Uterus (tissue), 4 donors: ENCODE measurements around the gene SHTN1. TPM values are rescaled to one million over a fixed set of nuclear protein-coding genes. Genes with fewer than 3 reads are reported as not detected.

Experiments used
- DNase-seq, 2 donors: peaks; one replicate each; pipeline ENCODE4 v3.0.0-alpha.2; 2019 to 2020
- H3K27ac ChIP-seq, 2 donors: fragments of 200-600 bp; sonication (generic); 1 replicate in 1 of 2; 2 replicates in 1 of 2; pipeline ENCODE4 v1.5.1; 2016 to 2018
- H3K27me3 ChIP-seq, 2 donors: fragments of 200-600 bp; sonication (generic); one replicate each; pipeline ENCODE4 v1.5.1; 2018 to 2019; ENCODE audit warnings: control low read depth in 1 of 2
- H3K36me3 ChIP-seq, 2 donors: fragments of 200-600 bp; sonication (generic); one replicate each; pipeline ENCODE4 v1.5.1; 2019; ENCODE audit warnings: control low read depth in 1 of 2
- H3K4me1 ChIP-seq, 2 donors: fragments of 200-600 bp; sonication (generic); one replicate each; pipeline ENCODE4 v1.5.1; 2018 to 2019; ENCODE audit warnings: control low read depth in 1 of 2
- H3K4me3 ChIP-seq, 2 donors: fragments of 200-600 bp; sonication (generic); 1 replicate in 1 of 2; 2 replicates in 1 of 2; pipeline ENCODE4 v1.5.1; 2018 to 2019; ENCODE audit warnings: mild to moderate bottlenecking in 1 of 2
- H3K9me3 ChIP-seq, 2 donors: fragments of 200-600 bp; sonication (generic); one replicate each; pipeline ENCODE4 v1.5.1; 2019; ENCODE audit warnings: control low read depth in 1 of 2
- POLR2A ChIP-seq, 2 donors: fragments of 450-650 bp; IDR thresholded peaks; one replicate each; pipeline ENCODE4 v1.6.1; 2016; ENCODE audit warnings: antibody characterized with exemption in 2 of 2, mild to moderate bottlenecking in 1 of 2, moderate library complexity in 1 of 2
- intact Hi-C: fragments of 100-400 bp; cut with DNase I; formaldehyde crosslinking; loops from one replicate; pipeline ENCODE4 v1.15.1; 2023; ENCODE audit warnings: low total_unique reads
- total RNA-seq, 4 donors: library from RNA; depleted of rRNA in 3 of 4; stranded (reverse); fragments of >200 nt in 3 of 4; gene quantifications; one replicate each; pipeline versions ENCODE4 v1.1.0 to v1.2.4, GENCODE V29; 2014 to 2023
- TF ChIP-seq, protein P1 (sequence below), 4 experiments: fragments of 200-600 bp in 2 of 4; fragments of 450-650 bp in 2 of 4; sonication (generic) in 2 of 4; IDR thresholded peaks; one replicate each; pipeline ENCODE4 v1.5.1; 2016 to 2019; ENCODE audit warnings: antibody characterized with exemption in 4 of 4, mild to moderate bottlenecking in 2 of 4, moderate library complexity in 1 of 4
- donor health status: DM: yes; HTN: yes; CAD: no.

Gene SHTN1
- total RNA-seq, 4 donors from 2014 or later, result 4.9 to 19.6 (median 7.3) TPM

DNA sequence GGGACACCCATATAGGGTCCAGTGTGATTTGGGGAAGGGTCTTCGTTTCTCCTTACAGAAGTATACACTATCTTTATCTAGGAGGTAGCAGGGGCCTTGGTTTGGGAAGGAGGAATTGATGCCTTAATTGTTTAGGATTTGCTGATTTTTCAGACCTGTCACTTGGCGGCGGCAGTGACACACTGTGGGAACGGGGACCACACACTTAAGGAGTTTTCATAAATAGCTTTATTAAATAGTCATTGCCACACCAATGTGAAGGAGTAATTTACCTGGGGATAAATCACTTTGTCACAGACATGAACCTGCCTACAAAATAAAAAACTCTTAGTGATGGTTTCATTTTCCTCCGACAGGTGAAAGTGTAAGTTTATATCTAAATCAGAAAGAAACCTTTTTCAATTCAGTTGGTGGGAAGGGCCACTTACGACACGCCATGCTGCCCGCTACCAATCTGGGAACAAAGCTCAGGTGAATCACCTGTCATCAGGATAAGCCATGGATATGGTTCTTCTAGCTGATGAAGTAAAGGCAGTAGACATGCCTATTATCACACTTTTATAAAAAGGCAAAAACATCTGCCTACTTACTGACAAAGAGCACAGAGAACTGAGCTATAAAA lies 168.0 kb downstream of the SHTN1 start:
- TF ChIP-seq, protein P1, sequence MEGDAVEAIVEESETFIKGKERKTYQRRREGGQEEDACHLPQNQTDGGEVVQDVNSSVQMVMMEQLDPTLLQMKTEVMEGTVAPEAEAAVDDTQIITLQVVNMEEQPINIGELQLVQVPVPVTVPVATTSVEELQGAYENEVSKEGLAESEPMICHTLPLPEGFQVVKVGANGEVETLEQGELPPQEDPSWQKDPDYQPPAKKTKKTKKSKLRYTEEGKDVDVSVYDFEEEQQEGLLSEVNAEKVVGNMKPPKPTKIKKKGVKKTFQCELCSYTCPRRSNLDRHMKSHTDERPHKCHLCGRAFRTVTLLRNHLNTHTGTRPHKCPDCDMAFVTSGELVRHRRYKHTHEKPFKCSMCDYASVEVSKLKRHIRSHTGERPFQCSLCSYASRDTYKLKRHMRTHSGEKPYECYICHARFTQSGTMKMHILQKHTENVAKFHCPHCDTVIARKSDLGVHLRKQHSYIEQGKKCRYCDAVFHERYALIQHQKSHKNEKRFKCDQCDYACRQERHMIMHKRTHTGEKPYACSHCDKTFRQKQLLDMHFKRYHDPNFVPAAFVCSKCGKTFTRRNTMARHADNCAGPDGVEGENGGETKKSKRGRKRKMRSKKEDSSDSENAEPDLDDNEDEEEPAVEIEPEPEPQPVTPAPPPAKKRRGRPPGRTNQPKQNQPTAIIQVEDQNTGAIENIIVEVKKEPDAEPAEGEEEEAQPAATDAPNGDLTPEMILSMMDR (IDR thresholded peaks at IDR 0.05), result no peak
- no peak for TF ChIP-seq POLR2A (IDR thresholded peaks at IDR 0.05)
- H3K4me1 ChIP-seq, result no peaks in the 10 kb centered on the region
- no peaks in the 10 kb centered on the region for H3K36me3 ChIP-seq
- no peak for DNase-seq
- no peak overlapping the region for H3K4me3 ChIP-seq
- no peaks in the 10 kb centered on the region for H3K9me3 ChIP-seq
- no peaks in the 10 kb centered on the region for H3K27me3 ChIP-seq
- H3K27ac ChIP-seq, result no peak overlapping the region
- intact Hi-C loops, result no loop called here

DNA sequence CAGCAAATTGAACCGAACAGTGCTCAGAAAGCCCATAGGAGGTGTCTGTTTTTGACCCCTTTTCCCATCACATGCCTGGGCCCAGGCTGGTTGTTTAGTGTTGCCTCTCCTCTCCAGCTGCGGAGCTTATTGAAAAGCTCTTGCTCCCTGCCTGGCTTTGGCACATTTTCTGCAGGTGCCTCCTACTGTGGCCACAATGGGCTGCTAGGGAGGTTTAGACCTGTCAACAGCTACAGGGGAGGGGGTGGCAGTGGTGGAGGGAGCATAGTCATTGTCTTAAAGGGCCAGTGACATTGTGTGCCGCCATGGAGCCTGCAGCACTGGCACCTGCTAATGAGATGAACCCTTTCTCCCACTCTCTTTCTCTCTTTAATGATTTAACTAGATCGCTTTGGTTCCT lies 168.9 kb downstream of the SHTN1 start:
- no peak overlapping the region for H3K4me3 ChIP-seq
- no peak overlapping the region for H3K27ac ChIP-seq
- H3K36me3 ChIP-seq, result no peaks in the 10 kb centered on the region
- no peaks in the 10 kb centered on the region for H3K4me1 ChIP-seq
- TF ChIP-seq, protein P1 (IDR thresholded peaks at IDR 0.05), result no peak
- TF ChIP-seq POLR2A (IDR thresholded peaks at IDR 0.05), result no peak
- intact Hi-C loops, result no loop called here
- H3K9me3 ChIP-seq, result no peaks in the 10 kb centered on the region
- no peaks in the 10 kb centered on the region for H3K27me3 ChIP-seq
- DNase-seq, result no peak

DNA sequence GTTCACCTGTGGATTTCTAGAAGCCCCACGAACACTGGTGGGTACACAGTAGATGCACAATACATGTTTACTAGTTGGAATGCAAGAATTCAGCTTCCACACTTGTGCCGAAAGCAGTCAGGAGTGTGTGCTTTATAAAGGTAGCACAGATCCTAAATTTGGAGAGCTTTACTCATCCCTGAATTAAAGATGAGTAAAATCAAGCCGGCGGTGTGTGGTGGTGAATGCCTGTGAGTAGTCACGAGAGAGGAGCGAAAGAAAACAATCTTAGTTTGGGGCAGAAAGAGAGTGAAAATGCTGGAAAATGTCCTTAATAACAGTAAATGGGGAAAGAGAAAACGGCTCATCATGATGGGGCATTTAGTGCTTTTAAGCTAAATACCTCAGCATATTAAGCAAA lies 169.3 kb downstream of the SHTN1 start:
- DNase-seq, result no peak
- H3K36me3 ChIP-seq, result no peaks in the 10 kb centered on the region
- no peak overlapping the region for H3K4me3 ChIP-seq
- no peaks in the 10 kb centered on the region for H3K9me3 ChIP-seq
- no peak overlapping the region for H3K27ac ChIP-seq
- intact Hi-C loops, result no loop called here
- no peak for TF ChIP-seq POLR2A (IDR thresholded peaks at IDR 0.05)
- TF ChIP-seq, protein P1 (IDR thresholded peaks at IDR 0.05), result no peak
- H3K27me3 ChIP-seq, result no peaks in the 10 kb centered on the region
- H3K4me1 ChIP-seq, result no peaks in the 10 kb centered on the region

DNA sequence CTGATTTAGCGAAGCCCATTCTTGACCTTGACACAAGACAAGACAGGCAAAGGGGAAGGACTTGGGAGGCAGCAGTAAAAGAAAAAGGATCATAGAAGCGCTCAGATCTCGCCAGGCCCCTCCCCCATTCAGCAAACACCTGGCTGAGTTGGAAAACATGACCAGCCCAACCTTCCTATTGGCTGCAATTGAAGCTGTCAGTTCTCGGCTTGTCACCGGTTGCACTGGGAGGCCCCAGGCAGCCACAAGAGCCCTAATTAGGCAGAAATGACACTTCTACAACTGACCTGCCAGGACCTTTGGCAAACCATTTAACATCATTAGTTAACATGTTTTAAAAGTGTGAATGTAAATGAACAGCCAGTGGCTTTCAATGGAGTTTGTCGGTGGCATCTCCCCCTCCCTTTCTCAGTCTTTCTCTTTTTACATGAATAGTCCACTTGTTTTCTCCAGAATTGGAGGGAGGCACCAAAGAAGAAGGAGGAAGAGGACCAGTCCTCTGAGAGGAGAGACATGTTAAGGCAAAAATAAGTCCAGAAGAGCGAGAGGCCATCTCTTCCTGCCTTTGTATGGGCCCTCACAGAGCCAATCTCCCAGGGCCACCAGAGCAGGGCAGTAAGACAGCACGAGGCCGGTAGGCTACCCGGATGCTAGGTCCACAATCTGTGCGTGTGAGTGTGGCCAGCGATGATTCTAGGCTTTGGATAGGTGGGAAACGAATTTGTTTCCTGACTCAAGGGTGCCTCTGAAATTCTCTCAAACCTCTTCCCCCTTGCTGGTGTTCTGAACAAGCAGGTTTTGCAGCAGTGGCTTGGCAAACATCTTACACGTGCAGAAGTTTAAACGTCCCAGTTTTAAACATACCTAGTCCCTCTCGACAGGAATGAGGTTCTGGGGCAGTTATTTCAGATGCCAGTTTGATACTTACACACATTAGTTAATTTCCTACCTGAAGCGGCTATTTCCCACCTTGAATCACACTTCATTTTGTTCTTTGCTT lies 170.7 kb downstream of the SHTN1 start:
- no peaks in the 10 kb centered on the region for H3K4me1 ChIP-seq
- no peaks in the 10 kb centered on the region for H3K36me3 ChIP-seq
- no peaks in the 10 kb centered on the region for H3K27me3 ChIP-seq
- intact Hi-C loops, result no loop called here
- no peaks in the 10 kb centered on the region for H3K9me3 ChIP-seq
- no peak overlapping the region for H3K4me3 ChIP-seq
- no peak overlapping the region for H3K27ac ChIP-seq
- TF ChIP-seq, protein P1 (IDR thresholded peaks at IDR 0.05), result no peak
- no peak for TF ChIP-seq POLR2A (IDR thresholded peaks at IDR 0.05)
- DNase-seq, result no peak

DNA sequence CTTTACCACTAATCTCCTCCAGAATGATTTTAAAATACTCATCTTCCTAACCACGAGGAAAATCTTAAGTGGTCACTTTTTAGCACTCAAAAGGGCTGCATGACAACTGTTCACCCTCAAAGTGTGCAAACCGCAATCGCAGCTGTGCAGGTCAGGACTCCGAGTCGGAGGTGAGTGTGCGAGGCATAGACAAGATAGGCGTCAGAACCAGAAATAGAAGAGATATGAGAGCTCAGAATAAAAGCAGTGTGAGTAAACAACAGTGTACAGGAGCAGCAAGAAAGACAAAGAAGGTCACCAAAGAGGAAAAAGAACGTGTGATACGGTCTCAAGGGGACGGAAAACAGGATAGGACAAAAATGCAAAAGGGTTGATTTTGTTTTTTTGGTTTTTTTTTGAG lies 173.2 kb downstream of the SHTN1 start:
- intact Hi-C loops, result no loop called here
- TF ChIP-seq POLR2A (IDR thresholded peaks at IDR 0.05), result no peak
- TF ChIP-seq, protein P1 (IDR thresholded peaks at IDR 0.05), result no peak
- H3K4me1 ChIP-seq, result no peaks in the 10 kb centered on the region
- H3K36me3 ChIP-seq, result no peaks in the 10 kb centered on the region
- H3K9me3 ChIP-seq, result no peaks in the 10 kb centered on the region
- no peak overlapping the region for H3K27ac ChIP-seq
- no peak overlapping the region for H3K4me3 ChIP-seq
- no peak for DNase-seq
- H3K27me3 ChIP-seq, result no peaks in the 10 kb centered on the region
